Adrenal gland (tissue), 12 donors: ENCODE data around the gene HECTD2. TPM values are rescaled to one million over a fixed set of nuclear protein-coding genes. Genes with fewer than 3 reads are reported as not detected.

Source experiments
- DNase-seq, 7 donors: peaks; one replicate each; pipeline ENCODE4 v3.0.0-alpha.2; 2019 to 2020
- H3K27ac ChIP-seq, 5 donors: fragments of 200-600 bp; sonication (generic) in 4 of 5; 1 replicate in 3 of 5; 2 replicates in 2 of 5; pipeline versions ENCODE4 v1.5.1 to v1.8.0; 2016 to 2020; ENCODE audit warnings: mild to moderate bottlenecking in 1 of 5
- H3K27me3 ChIP-seq: fragments of 200-600 bp; 2 replicates; pipeline ENCODE4 v1.8.0; 2021
- H3K36me3 ChIP-seq, 2 donors: fragments of 200-600 bp; replicated peaks in 1 of 2; 1 replicate in 1 of 2; 2 replicates in 1 of 2; pipeline versions ENCODE4 v1.5.1 to v1.8.0; 2018 to 2022
- H3K4me1 ChIP-seq, 2 donors: fragments of 200-600 bp; replicated peaks in 1 of 2; 1 replicate in 1 of 2; 2 replicates in 1 of 2; pipeline versions ENCODE4 v1.5.1 to v1.8.0; 2018 to 2021
- H3K4me3 ChIP-seq, 4 donors: fragments of 200-600 bp; sonication (generic) in 3 of 4; one replicate each; pipeline ENCODE4 v1.5.1; 2016 to 2018
- H3K9me3 ChIP-seq, 3 donors: fragments of 200-600 bp; sonication (generic) in 1 of 3; replicated peaks in 1 of 3; 1 replicate in 2 of 3; 2 replicates in 1 of 3; pipeline versions ENCODE4 v1.5.1 to v1.8.0; 2016 to 2021
- CTCF ChIP-seq, 6 experiments: fragments of 450-650 bp in 4 of 6; fragments of 200-600 bp in 2 of 6; sonication (generic) in 1 of 6; IDR thresholded peaks; 1 replicate in 5 of 6; 2 replicates in 1 of 6; pipeline versions ENCODE4 v1.5.1 to v1.8.0; 2016 to 2021; ENCODE audit warnings: antibody characterized with exemption in 6 of 6, mild to moderate bottlenecking in 2 of 6, moderate library complexity in 1 of 6
- POLR2A ChIP-seq, 2 donors: fragments of 450-650 bp; IDR thresholded peaks; one replicate each; pipeline ENCODE4 v1.6.1; 2017; ENCODE audit warnings: antibody characterized with exemption in 2 of 2, mild to moderate bottlenecking in 2 of 2, moderate library complexity in 1 of 2
- WGBS, 4 donors: extraction: QIAGEN DNeasy Blood & Tissue Kit in 2 of 4; methylation state at CpG; one replicate each; pipeline versions ENCODE4 v1.1.5 to v1.1.7; 2013 to 2017; 5-methylcytosine and 5-hydroxymethylcytosine counted together
- intact Hi-C, 2 donors: fragments of 100-400 bp; cut with DNase I; formaldehyde crosslinking; loops; one replicate each; pipeline versions ENCODE4 v1.14.1 to v1.15.0; 2022 to 2023
- polyA plus RNA-seq, 3 donors: library from polyadenylated mRNA; stranded (reverse); fragments of 200-250 nt in 2 of 3; fragments of 350-450 nt in 1 of 3; fragmentation: Illumina TruSeq in 1 of 3; extraction: RNeasy Lipid Tissue Mini Kit (QIAGEN cat#74804) in 1 of 3; gene quantifications; one replicate each; pipeline ENCODE4 v1.2.3, GENCODE V29; 2013 to 2014
- total RNA-seq, 9 donors: library from RNA; depleted of rRNA in 4 of 9; stranded (reverse); fragments of >200 nt in 4 of 9; fragments of 120-200 nt in 1 of 9; fragmentation: NEBNext Ultra II Directional in 1 of 9; extraction: Animal tissue kit (Norgen Biotek cat#: 25700) in 1 of 9; gene quantifications; one replicate each; pipeline versions ENCODE4 v1.1.0 to v1.2.4, GENCODE V29; 2013 to 2023
- donor health status: healthy with polysubstance abuse.
- donor health status: Bipolar disorder and iron deficiency.
- donor health status: DM: yes; HTN: yes; CAD: no.
- donor health status: DM: no; HTN: no; CAD: no.
- donor health status: DM: no; HTN: no; CAD: no.
- donor health status: DM: yes; HTN: yes; CAD: no.

Gene HECTD2
- total and polyA plus RNA-seq, 12 donors: 5.4 to 20.3 (median 8.2) TPM

GRCh38 chr10:91552274-91553095 lies 142.3 kb downstream of the HECTD2 start:
- DNase-seq: peak; percentile 38 to 62 (median 44)
- Histone ChIP-seq H3K27ac (no peak overlapping the region), H3K4me1 (no peaks in the 10 kb centered on the region), H3K9me3 (no peaks in the 10 kb centered on the region), H3K4me3 (no peak overlapping the region), H3K27me3 (no peaks in the 10 kb centered on the region), H3K36me3 (no peaks in the 10 kb centered on the region)
- TF ChIP-seq CTCF (IDR thresholded peaks at IDR 0.05) (peak; percentile 14 to 62 (median 54)), POLR2A (IDR thresholded peaks at IDR 0.05) (no peak)
- 74 to 79% (median 76%) methylated on average over 11 of the region's 11 CpGs for WGBS, 4 donors
- intact Hi-C loops: loop anchor here in 1 of 2 donors (5.0 kb wide), 1 partner anchor 85 kb away; no protein-coding TSS in a partner anchor

- intact Hi-C loops: loop anchor here in 1 of 2 donors (5.0 kb wide), 1 partner anchor 82 kb away; no protein-coding TSS in a partner anchor
- Histone ChIP-seq H3K27ac (no peak overlapping the region), H3K27me3 (no peaks in the 10 kb centered on the region), H3K4me3 (no peak overlapping the region), H3K36me3 (no peaks in the 10 kb centered on the region), H3K9me3 (no peaks in the 10 kb centered on the region), H3K4me1 (no peaks in the 10 kb centered on the region)
- no peak for DNase-seq
- TF ChIP-seq POLR2A (IDR thresholded peaks at IDR 0.05) (no peak), CTCF (IDR thresholded peaks at IDR 0.05) (no peak)
Observed at GRCh38 chr10:91555455-91555854, 145.3 kb downstream of the HECTD2 start.

DNA sequence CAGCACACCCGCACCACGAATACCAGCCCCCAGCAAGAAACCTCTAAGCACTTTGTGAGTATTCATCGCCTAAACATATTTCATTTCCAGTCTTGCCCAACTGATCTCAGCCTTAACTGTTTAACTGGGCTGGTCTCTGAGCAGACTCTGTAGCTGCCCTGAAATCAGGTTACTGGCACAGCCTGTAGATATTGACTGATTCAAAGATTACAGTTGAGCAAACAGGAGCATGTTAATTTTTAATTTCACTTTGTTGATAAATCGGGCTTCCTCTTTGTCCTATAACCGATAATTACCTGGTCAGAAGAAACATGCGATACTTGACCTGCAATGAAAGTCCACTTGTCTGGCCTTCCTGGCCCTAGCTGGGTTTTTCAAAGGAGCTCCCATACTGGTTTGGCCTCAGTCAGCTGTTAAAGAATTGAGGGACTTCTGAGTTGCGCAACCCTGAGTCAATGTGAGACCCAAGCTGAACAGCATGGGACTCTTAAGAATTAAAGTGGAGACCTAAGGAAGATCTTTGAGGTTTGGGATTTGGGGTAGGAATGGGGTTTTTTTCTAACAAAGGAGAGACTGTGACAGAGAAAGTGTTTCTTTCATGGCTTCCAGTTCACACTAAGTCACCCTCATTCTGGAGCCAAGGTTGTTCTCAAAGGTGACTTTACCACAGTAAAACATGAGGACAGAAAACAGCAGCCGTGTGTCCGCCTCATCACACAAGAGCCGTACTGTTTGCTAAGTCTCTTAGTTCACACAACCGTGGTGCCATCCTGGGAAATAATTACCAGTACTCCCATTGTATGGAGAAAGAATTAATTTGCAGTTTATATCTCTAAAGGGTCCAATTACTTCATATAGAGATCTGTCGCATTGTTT lies 146.8 kb downstream of the HECTD2 start:
- no peaks in the 10 kb centered on the region for H3K36me3 ChIP-seq
- TF ChIP-seq CTCF (IDR thresholded peaks at IDR 0.05) (no peak), POLR2A (IDR thresholded peaks at IDR 0.05) (no peak)
- 89 to 93% (median 90%) methylated on average over 12 of the region's 12 CpGs for WGBS, 4 donors
- no peak overlapping the region for H3K4me3 ChIP-seq
- H3K9me3 ChIP-seq: no peaks in the 10 kb centered on the region
- no peak for DNase-seq
- H3K27ac ChIP-seq: no peak overlapping the region
- intact Hi-C loops: loop anchor here in 1 of 2 donors (5.0 kb wide), 1 partner anchor 80 kb away; no protein-coding TSS in a partner anchor
- H3K27me3 ChIP-seq: no peaks in the 10 kb centered on the region
- no peaks in the 10 kb centered on the region for H3K4me1 ChIP-seq

- intact Hi-C loops: loop anchor here in 1 of 2 donors (5.0 kb wide), 1 partner anchor 80 kb away; no protein-coding TSS in a partner anchor
- H3K27ac ChIP-seq: no peak overlapping the region
- H3K9me3 ChIP-seq: no peaks in the 10 kb centered on the region
- WGBS, 4 donors: 34 to 50% (median 46%) methylated on average over 2 of the region's 2 CpGs
- no peaks in the 10 kb centered on the region for H3K27me3 ChIP-seq
- H3K4me3 ChIP-seq: no peak overlapping the region
- no peak for DNase-seq
- TF ChIP-seq POLR2A (IDR thresholded peaks at IDR 0.05) (no peak), CTCF (IDR thresholded peaks at IDR 0.05) (no peak)
- no peaks in the 10 kb centered on the region for H3K36me3 ChIP-seq
- no peaks in the 10 kb centered on the region for H3K4me1 ChIP-seq
Observed at GRCh38 chr10:91557651-91558111, 147.5 kb downstream of the HECTD2 start.
